H1 (cell line): ENCODE measurements around the gene IL6R. TPM values are rescaled to one million over a fixed set of nuclear protein-coding genes. Genes with fewer than 3 reads are reported as not detected.

Experiments
- CTCF ChIA-PET: fragments of 300-600 bp; sonication (Branson Sonifier 250); formaldehyde crosslinking; loops from one replicate; lab custom pipeline; 2021; ENCODE audit not compliant: partially characterized antibody; lab: Charles Lee
- POLR2A ChIA-PET: fragments of 300-600 bp; sonication (Branson Sonifier 250); formaldehyde crosslinking; loops from one replicate; lab custom pipeline; 2021; ENCODE audit warnings: inconsistent platforms; ENCODE audit not compliant: partially characterized antibody; lab: Charles Lee
- DNase-seq, 2 experiments: peaks; one replicate each; pipeline versions ENCODE4 v3.0.0 to v3.0.0-alpha.2; 2010 to 2022; ENCODE audit warnings: low spot score in 2 of 2, low read depth in 1 of 2, mixed read lengths in 1 of 2
- FAIRE-seq: peaks from 2 replicates; lab custom pipeline; 2011; peaks lifted over from hg19 to GRCh38; lab: Jason Lieb, UNC
- H2AFZ ChIP-seq: 2 replicates; pipeline ENCODE4 v1.8.1; 2012; ENCODE audit warnings: low read length, inconsistent platforms
- H2AK5ac ChIP-seq: 2 replicates; pipeline ENCODE4 v1.6.1; 2013; ENCODE audit warnings: low read depth, low read length
- H2BK120ac ChIP-seq: replicated peaks from 2 replicates; pipeline ENCODE3; 2013; ENCODE audit warnings: low read depth, low read length, inconsistent platforms
- H2BK12ac ChIP-seq: 2 replicates; pipeline ENCODE4 v1.6.1; 2013; ENCODE audit warnings: low read depth, low read length
- H2BK15ac ChIP-seq: 2 replicates; pipeline ENCODE4 v1.6.1; 2013; ENCODE audit warnings: low read length
- H2BK20ac ChIP-seq: 2 replicates; pipeline ENCODE4 v1.6.1; 2013; ENCODE audit warnings: low read length
- H2BK5ac ChIP-seq: 2 replicates; pipeline ENCODE4 v1.6.1; 2013; ENCODE audit warnings: low read depth, low read length
- H3K14ac ChIP-seq: 2 replicates; pipeline ENCODE4 v1.6.1; 2013; ENCODE audit warnings: inconsistent platforms; ENCODE audit not compliant: insufficient read length
- H3K18ac ChIP-seq: 2 replicates; pipeline ENCODE4 v1.6.1; 2013; ENCODE audit warnings: low read length; ENCODE audit errors: extremely low read depth
- H3K23ac ChIP-seq: 2 replicates; pipeline ENCODE4 v1.6.1; 2013; ENCODE audit warnings: inconsistent platforms; ENCODE audit not compliant: insufficient read length
- H3K23me2 ChIP-seq: 2 replicates; pipeline ENCODE4 v1.6.1; 2013; ENCODE audit warnings: low read depth, low read length
- H3K27ac ChIP-seq: 2 replicates; pipeline ENCODE4 v1.6.1; 2011; ENCODE audit warnings: low read depth, low read length, inconsistent platforms
- H3K27me3 ChIP-seq, 4 experiments: replicated peaks in 1 of 4; 1 replicate in 1 of 4; 2 replicates in 3 of 4; pipeline versions ENCODE4 v1.6.1 to v1.8.1; 2011 to 2013; ENCODE audit warnings: low read length in 3 of 4, mild to moderate bottlenecking in 3 of 4, inconsistent platforms in 2 of 4, mixed read lengths in 2 of 4, moderate library complexity in 1 of 4; ENCODE audit not compliant: control insufficient read depth in 3 of 4, insufficient read depth in 3 of 4; ENCODE audit errors: extremely low read depth in 1 of 4
- H3K36me3 ChIP-seq, 4 experiments: 2 replicates each; pipeline versions ENCODE4 v1.6.1 to v1.8.1; 2011 to 2013; ENCODE audit warnings: mild to moderate bottlenecking in 4 of 4, low read length in 3 of 4, moderate library complexity in 2 of 4, control low read depth in 1 of 4, inconsistent platforms in 1 of 4; ENCODE audit not compliant: insufficient read depth in 4 of 4, control insufficient read depth in 2 of 4
- H3K4ac ChIP-seq: replicated peaks from 2 replicates; pipeline ENCODE3; 2013; ENCODE audit warnings: low read length, low read depth, mixed read lengths, inconsistent platforms; ENCODE audit not compliant: insufficient read length
- H3K4me1 ChIP-seq, 4 experiments: replicated peaks in 1 of 4; 1 replicate in 1 of 4; 2 replicates in 3 of 4; pipeline versions ENCODE4 v1.6.1 to v1.8.1; 2011 to 2013; ENCODE audit warnings: low read length in 3 of 4, inconsistent platforms in 2 of 4, mixed read lengths in 1 of 4; ENCODE audit not compliant: insufficient read depth in 4 of 4, control insufficient read depth in 3 of 4
- H3K4me2 ChIP-seq, 2 experiments: 2 replicates each; pipeline versions ENCODE4 v1.6.1 to v1.8.1; 2011 to 2013; ENCODE audit warnings: low read depth in 2 of 2, low read length in 2 of 2, control low read depth in 1 of 2, inconsistent platforms in 1 of 2, mild to moderate bottlenecking in 1 of 2; ENCODE audit not compliant: insufficient read depth in 1 of 2
- H3K4me3 ChIP-seq, 4 experiments: fragments of 200-600, 300-600 bp in 1 of 4; sonication (generic), shearing (Covaris generic), sonication (Bioruptor Twin) in 1 of 4; 2 replicates each; pipeline versions ENCODE4 v1.5.1 to v1.8.1; 2011 to 2016; ENCODE audit warnings: low read length in 4 of 4, low read depth in 3 of 4, control low read depth in 2 of 4, inconsistent platforms in 2 of 4, mild to moderate bottlenecking in 2 of 4, mixed read lengths in 1 of 4, moderate library complexity in 1 of 4; ENCODE audit not compliant: insufficient read depth in 2 of 4; ENCODE audit errors: extremely low read depth in 1 of 4
- H3K56ac ChIP-seq: replicated peaks from 2 replicates; pipeline ENCODE3; 2013; ENCODE audit warnings: low read depth, mild to moderate bottlenecking, mixed read lengths, low read length, inconsistent platforms; ENCODE audit not compliant: insufficient read length
- H3K79me1 ChIP-seq: 2 replicates; pipeline ENCODE4 v1.6.1; 2013; ENCODE audit warnings: low read depth, low read length, control low read depth
- H3K79me2 ChIP-seq, 2 experiments: 2 replicates each; pipeline versions ENCODE4 v1.6.1 to v1.8.1; 2012 to 2013; ENCODE audit warnings: low read length in 2 of 2, mild to moderate bottlenecking in 2 of 2, inconsistent platforms in 1 of 2; ENCODE audit not compliant: insufficient read depth in 2 of 2, control insufficient read depth in 1 of 2
- H3K9ac ChIP-seq, 4 experiments: replicated peaks in 1 of 4; 1 replicate in 1 of 4; 2 replicates in 3 of 4; pipeline versions ENCODE4 v1.6.1 to v1.8.1; 2011 to 2013; ENCODE audit warnings: low read depth in 3 of 4, low read length in 3 of 4, control low read depth in 2 of 4, mild to moderate bottlenecking in 2 of 4, moderate library complexity in 2 of 4, inconsistent platforms in 1 of 4; ENCODE audit errors: extremely low read depth in 1 of 4
- H3K9me3 ChIP-seq, 2 experiments: 2 replicates each; pipeline versions ENCODE4 v1.6.1 to v1.8.1; 2012 to 2013; ENCODE audit warnings: mild to moderate bottlenecking in 2 of 2, moderate library complexity in 2 of 2, control low read depth in 1 of 2, inconsistent platforms in 1 of 2, low read depth in 1 of 2, low read length in 1 of 2, mixed read lengths in 1 of 2; ENCODE audit not compliant: insufficient read depth in 2 of 2
- H4K20me1 ChIP-seq, 2 experiments: replicated peaks in 1 of 2; 2 replicates each; pipeline versions ENCODE3 to v1.8.1; 2011 to 2013; ENCODE audit warnings: inconsistent platforms in 2 of 2, low read length in 2 of 2, mild to moderate bottlenecking in 1 of 2; ENCODE audit not compliant: insufficient read depth in 2 of 2, control insufficient read depth in 1 of 2
- H4K5ac ChIP-seq: 2 replicates; pipeline ENCODE4 v1.6.1; 2013; ENCODE audit warnings: low read length, low read depth, mixed read lengths, inconsistent platforms; ENCODE audit not compliant: insufficient read length
- H4K8ac ChIP-seq: 2 replicates; pipeline ENCODE4 v1.8.0; 2013; ENCODE audit warnings: mild to moderate bottlenecking, moderate library complexity, low read length, inconsistent platforms; ENCODE audit not compliant: insufficient read depth; ENCODE audit errors: extremely low read depth
- H4K91ac ChIP-seq: replicated peaks from 2 replicates; pipeline ENCODE3; 2013; ENCODE audit warnings: low read length, mixed read lengths, inconsistent platforms; ENCODE audit not compliant: insufficient read length
- CHD1 ChIP-seq: IDR thresholded peaks from 2 replicates; pipeline ENCODE4 v1.6.1; 2012; ENCODE audit warnings: low read depth, low read length, improper control_type of control experiment
- CTBP2 ChIP-seq: IDR thresholded peaks from 2 replicates; pipeline ENCODE4 v1.7.0; 2011; ENCODE audit warnings: borderline replicate concordance, mild to moderate bottlenecking, moderate library complexity, mixed read lengths, low read length; ENCODE audit not compliant: insufficient read depth, insufficient read length
- EZH2 ChIP-seq: fragments of 200-600 bp; sonication (generic); IDR thresholded peaks from 2 replicates; pipeline ENCODE4 v1.7.1; 2012; ENCODE audit warnings: low read depth, mild to moderate bottlenecking, moderate library complexity, low read length, inconsistent platforms; ENCODE audit not compliant: severe bottlenecking
- GABPA ChIP-seq: IDR thresholded peaks from 2 replicates; pipeline ENCODE4 v1.6.1; 2011; ENCODE audit warnings: mild to moderate bottlenecking, low read length, moderate library complexity, borderline replicate concordance; ENCODE audit not compliant: insufficient read depth
- NANOG ChIP-seq: IDR thresholded peaks from 2 replicates; pipeline ENCODE4 v1.6.1; 2011; ENCODE audit warnings: low read length, low read depth, mild to moderate bottlenecking, inconsistent platforms; ENCODE audit not compliant: insufficient read depth, poor library complexity, severe bottlenecking
- POLR2A ChIP-seq, 2 experiments: IDR thresholded peaks; 1 replicate in 1 of 2; 2 replicates in 1 of 2; pipeline ENCODE4 v1.6.1; 2011; ENCODE audit warnings: low read depth in 2 of 2, low read length in 2 of 2, mild to moderate bottlenecking in 2 of 2; ENCODE audit errors: control extremely low read depth in 1 of 2
- POLR2AphosphoS5 ChIP-seq: IDR thresholded peaks from 2 replicates; pipeline ENCODE4 v1.6.1; 2011; ENCODE audit warnings: low read depth, low read length
- SIN3A ChIP-seq, 2 experiments: IDR thresholded peaks in 1 of 2; conservative IDR thresholded peaks in 1 of 2; 2 replicates each; pipeline ENCODE4 v1.6.1; 2011 to 2012; ENCODE audit warnings: low read length in 2 of 2, improper control_type of control experiment in 1 of 2, low read depth in 1 of 2, mild to moderate bottlenecking in 1 of 2
- SP4 ChIP-seq: IDR thresholded peaks from 2 replicates; pipeline ENCODE4 v1.6.1; 2012; ENCODE audit warnings: low read length, inconsistent platforms
- SRF ChIP-seq: IDR thresholded peaks from 2 replicates; pipeline ENCODE4 v1.6.1; 2011; ENCODE audit warnings: mild to moderate bottlenecking, low read depth, low read length, moderate library complexity
- SUZ12 ChIP-seq: fragments of 200-600 bp; sonication (generic); IDR thresholded peaks from 2 replicates; pipeline ENCODE4 v1.6.1; 2012; ENCODE audit warnings: mild to moderate bottlenecking, inconsistent platforms, low read length, moderate library complexity, mixed read lengths
- TAF7 ChIP-seq: optimal IDR thresholded peaks from 2 replicates; pipeline ENCODE3; 2011; ENCODE audit warnings: low read depth, mild to moderate bottlenecking, inconsistent platforms, low read length, moderate library complexity, borderline replicate concordance
- TBP ChIP-seq: IDR thresholded peaks from 2 replicates; pipeline ENCODE4 v1.6.1; 2011; ENCODE audit warnings: low read depth, low read length, improper control_type of control experiment
- WGBS, 2 experiments: shearing (Covaris generic) in 1 of 2; methylation state at CpG; one replicate each; pipeline versions ENCODE4 v1.1.6 to v1.1.7; 2013 to 2015; ENCODE audit warnings: low lambda C conversion rate in 2 of 2, mixed read lengths in 2 of 2, inconsistent platforms in 1 of 2, low coverage in 1 of 2, missing lambda C conversion rate in 1 of 2; ENCODE audit not compliant: insufficient replicate concordance in 2 of 2, insufficient coverage in 1 of 2, insufficient read length in 1 of 2; ENCODE audit errors: extremely low coverage in 1 of 2, missing lambda C conversion rate in 1 of 2; 5-methylcytosine and 5-hydroxymethylcytosine counted together
- polyA plus RNA-seq, 7 experiments: library from polyadenylated mRNA; depleted of rRNA in 3 of 7; stranded (reverse) in 5 of 7; unstranded in 2 of 7; fragments of >200 nt in 5 of 7; fragments of 200-250 nt in 2 of 7; gene quantifications; 1 replicate in 5 of 7; 2 replicates in 1 of 7; 4 replicates in 1 of 7; pipeline versions ENCODE4 v1.2.1 to v1.2.3, GENCODE V29; 2011 to 2013; ENCODE audit warnings: missing spikeins in 2 of 7, mixed read lengths in 2 of 7
- total RNA-seq: library from RNA; stranded (reverse); fragmentation: NEBNext Ultra II Directional; extraction: Animal tissue kit (Norgen Biotek cat#: 25700); gene quantifications from 2 replicates; pipeline ENCODE4 v1.2.1, GENCODE V29; 2021
- TF ChIP-seq, protein P1 (sequence below): IDR thresholded peaks from 2 replicates; pipeline ENCODE4 v1.6.1; 2012; ENCODE audit warnings: inconsistent platforms

The IL6R gene
- total and polyA plus RNA-seq, 2 of the 8 experiments (the other 6 are each of a cell fraction or from before 2014, with no cell fraction given): 2.3 to 3.0 TPM

DNA sequence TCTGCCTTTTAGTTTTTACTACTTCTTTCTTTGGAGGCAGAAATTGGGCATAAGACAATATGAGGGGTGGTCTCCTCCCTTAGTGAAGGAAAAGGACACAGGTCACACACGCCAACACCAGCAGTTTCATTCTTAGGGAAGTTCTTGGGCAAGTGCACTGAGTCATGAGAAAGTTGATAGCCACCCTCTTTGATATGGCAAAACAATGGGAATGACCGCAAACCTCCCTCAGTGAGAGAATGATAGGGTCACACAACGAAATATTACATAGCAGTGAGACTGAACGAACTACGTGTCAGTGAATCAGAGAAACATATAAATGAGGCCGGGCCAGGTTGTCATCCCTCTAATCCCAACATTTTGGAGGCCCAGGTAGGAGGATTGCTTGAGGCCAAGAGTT is 20.0 kb downstream of the IL6R start:
- H2BK15ac ChIP-seq: no peak overlapping the region
- no peak overlapping the region for H3K27ac ChIP-seq
- ChIA-PET CTCF (interaction anchor here (1.7 kb wide), 1 partner anchor 18 kb away, joined by 7 read pairs; no protein-coding TSS in a partner anchor), POLR2A (no interaction called here)
- no peak overlapping the region for H4K5ac ChIP-seq
- no peak overlapping the region for H2AFZ ChIP-seq
- H4K8ac ChIP-seq: no peak overlapping the region
- no peak overlapping the region for H3K4me3 ChIP-seq
- 76% methylated on average over 6 of the region's 6 CpGs; no CpG with 5 or more reads in 1 of the 2 experiments for WGBS, 2 experiments
- no peaks in the 10 kb centered on the region for H3K23me2 ChIP-seq
- H3K36me3 ChIP-seq: no peaks in the 10 kb centered on the region
- H2BK5ac ChIP-seq: no peak overlapping the region
- FAIRE-seq: no peak
- H3K14ac ChIP-seq: no peak overlapping the region
- H3K4me1 ChIP-seq: peaks cover under 1 to 4% (median 3%) of the 10 kb centered on the region in 4 experiments; a peak in 4 of 7 replicates
- no peak overlapping the region for H3K56ac ChIP-seq
- H2BK12ac ChIP-seq: no peak overlapping the region
- H3K18ac ChIP-seq: no peak overlapping the region
- H2AK5ac ChIP-seq: no peak overlapping the region
- 0 out of 7 replicates have a peak, but pooled peaks cover 0 to 2% (median 0%) of the 10 kb centered on the region in 4 experiments for H3K27me3 ChIP-seq
- no peaks in the 10 kb centered on the region for H3K79me2 ChIP-seq
- no peak overlapping the region for H3K23ac ChIP-seq
- H3K79me1 ChIP-seq: no peaks in the 10 kb centered on the region
- no peak overlapping the region for H2BK120ac ChIP-seq
- no peak for DNase-seq
- no peaks in the 10 kb centered on the region for H4K20me1 ChIP-seq
- H3K9ac ChIP-seq: no peak overlapping the region
- no peak overlapping the region for H3K4ac ChIP-seq
- H2BK20ac ChIP-seq: no peak overlapping the region
- H3K9me3 ChIP-seq: no peaks in the 10 kb centered on the region
- H4K91ac ChIP-seq: no peak overlapping the region
- H3K4me2 ChIP-seq: no peak overlapping the region
- TF ChIP-seq SRF (no peak), POLR2AphosphoS5 (no peak), SUZ12 (no peak), CHD1 (no peak), TAF7 (no peak), SP4 (no peak), GABPA (no peak), POLR2A (IDR thresholded peaks at IDR 0.05; ENCODE audit: control extremely low read depth in 1 of 2, low read depth in 2 of 2, low read length in 2 of 2) (no peak), SIN3A (conservative IDR thresholded peaks at IDR 0.05 in 1 of 2, IDR thresholded peaks at IDR 0.05 in 1 of 2; ENCODE audit: low read depth in 1 of 2, low read length in 2 of 2) (no peak), TBP (no peak), NANOG (no peak), EZH2 (no peak), CTBP2 (no peak)
- TF ChIP-seq, protein P1, sequence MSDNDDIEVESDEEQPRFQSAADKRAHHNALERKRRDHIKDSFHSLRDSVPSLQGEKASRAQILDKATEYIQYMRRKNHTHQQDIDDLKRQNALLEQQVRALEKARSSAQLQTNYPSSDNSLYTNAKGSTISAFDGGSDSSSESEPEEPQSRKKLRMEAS: no peak
